ENCODE measurements around the gene BAK1.
"Not testable (repeated sequence)": the region's sequence is repeated elsewhere in the genome, so short reads cannot be mapped to it uniquely, and the experiment has no call there.

Gene BAK1

DNA sequence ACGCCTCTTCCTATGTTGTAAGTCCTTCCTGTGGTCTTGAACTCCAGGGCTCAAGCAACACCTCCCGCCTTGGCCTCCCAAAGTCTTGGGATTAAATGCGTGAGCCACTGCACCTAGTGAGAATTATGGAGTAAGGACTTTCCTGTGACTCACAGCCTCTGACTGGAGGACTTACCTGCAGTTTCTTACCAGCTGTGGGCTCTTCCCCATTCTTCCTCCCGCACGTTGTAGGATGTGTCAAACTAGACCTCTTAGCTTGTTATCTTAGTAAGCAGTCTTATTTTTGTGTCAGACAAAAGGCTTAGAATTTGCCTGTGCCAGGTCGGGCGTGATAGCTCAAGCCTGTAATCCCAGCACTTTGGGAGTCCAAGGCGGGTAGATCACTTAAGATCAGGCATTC is 30.9 kb downstream of the BAK1 start:
- no peak for DNase-seq

DNA sequence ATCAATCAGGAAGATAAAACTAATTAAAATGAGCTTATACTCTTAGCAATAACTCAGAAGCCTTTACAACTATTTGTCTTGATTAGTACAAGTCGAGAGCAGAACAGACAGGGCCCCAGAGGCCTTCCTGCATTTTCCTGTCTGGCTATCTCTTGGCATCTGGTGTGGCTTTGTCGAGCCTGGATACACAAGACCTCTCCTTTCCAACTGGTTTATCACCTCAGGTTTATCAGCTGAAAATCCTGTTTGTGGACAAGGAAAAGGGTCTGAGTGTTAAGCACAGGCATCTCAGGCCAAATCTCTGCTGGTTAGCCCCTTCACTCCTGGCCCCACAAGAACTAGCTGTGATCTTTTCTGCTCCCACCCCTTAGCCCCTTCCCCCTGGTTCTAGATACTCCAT is 32.6 kb downstream of the BAK1 start:
- DNase-seq = no peak

DNA sequence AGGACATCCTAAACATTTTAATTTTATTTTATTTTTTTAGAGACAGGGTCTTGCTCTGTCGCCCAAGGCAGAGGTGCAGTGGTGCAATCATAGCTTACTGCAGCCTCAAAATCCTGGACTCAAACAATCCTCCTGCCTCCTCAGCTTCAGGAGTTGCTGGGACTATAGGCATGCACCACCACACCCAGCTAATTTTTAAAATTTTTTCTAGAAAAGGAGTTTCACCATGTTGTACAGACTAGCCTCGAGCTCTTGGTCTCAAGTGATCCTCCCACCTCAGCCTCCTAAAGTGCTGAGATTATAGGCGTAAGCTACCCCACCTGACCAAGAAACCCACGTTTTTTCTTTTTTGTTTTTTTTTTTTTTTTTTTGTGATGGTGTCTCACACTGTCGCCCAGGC is 33.3 kb downstream of the BAK1 start:
- no peak for DNase-seq

DNA sequence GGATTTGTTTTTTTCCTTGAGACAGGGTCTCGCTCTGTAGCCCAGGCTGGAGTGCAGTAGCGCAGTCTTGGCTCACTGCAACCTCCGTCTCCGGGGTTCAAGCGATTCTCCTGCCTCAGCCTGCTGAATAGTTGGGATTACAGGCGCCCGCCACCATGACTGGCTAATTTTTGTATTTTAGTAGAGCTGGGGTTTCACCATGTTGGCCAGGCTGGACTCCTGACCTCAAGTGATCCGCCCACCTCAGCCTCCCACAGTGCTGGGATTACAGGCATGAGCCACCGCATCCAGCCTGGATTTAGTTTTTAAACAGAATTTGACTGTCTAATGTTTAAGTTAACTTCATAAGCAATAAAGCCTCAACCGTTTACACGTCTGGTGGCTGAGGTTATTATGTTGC is 34.8 kb downstream of the BAK1 start:
- not testable (repeated sequence) for DNase-seq

DNA sequence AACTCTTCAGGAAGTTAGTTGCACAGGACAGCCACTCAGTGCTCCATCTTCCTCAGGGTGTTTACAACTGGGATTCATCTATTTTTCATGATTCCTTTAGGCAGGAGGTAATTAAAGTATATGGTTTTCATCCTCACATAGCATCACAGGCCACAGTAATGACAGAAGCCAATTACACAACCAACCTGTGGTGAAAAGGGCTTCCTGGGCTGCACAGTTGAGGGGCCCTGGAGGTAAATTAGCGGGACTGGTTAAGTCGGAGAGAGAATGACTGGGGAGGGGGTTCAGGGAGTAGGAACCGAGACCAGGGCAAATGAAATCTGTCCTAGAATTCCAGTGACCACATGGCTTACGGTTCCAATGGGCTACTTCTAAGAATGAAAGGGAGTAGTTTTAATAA is 37.0 kb downstream of the BAK1 start:
- DNase-seq = no peak

DNA sequence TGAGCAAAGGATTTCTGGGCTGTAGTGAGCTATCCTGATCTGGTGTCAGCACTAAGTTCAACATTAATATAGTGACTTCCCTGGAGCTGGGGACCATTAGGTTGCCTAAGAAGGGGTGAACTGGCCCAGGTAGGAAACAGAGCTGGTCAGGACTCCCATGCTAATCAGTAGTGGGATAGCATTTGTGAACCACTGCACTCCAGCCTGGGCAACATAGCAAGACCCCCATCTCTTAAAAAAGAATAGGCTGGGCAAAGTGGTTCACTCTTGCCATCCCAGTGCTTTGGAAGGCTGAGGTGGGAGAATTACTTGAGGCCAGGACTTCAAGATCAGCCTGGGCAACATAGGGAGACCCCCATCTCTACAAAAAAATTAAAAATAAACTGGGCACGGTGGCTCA is 39.3 kb downstream of the BAK1 start:
- no peak for DNase-seq

DNA sequence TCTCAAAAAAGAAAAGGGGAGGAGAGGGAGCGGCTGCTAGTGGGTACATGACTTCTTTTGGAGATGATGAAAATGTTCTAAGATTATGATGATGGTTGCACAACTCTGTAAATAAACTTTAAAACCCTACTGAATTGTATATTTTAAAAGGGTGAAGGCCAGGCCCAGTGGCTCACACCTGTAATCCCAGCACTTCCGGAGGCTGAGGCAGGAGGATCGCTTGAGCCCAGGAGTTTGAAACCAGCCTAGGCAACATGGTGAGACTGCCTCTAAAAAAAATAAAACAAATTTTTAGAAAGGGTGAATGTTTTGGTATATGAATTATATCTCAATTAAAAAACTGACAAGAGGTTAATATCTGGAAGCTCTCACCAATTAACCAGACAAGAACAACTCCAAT is 45.4 kb downstream of the BAK1 start:
- DNase-seq = no peak

DNA sequence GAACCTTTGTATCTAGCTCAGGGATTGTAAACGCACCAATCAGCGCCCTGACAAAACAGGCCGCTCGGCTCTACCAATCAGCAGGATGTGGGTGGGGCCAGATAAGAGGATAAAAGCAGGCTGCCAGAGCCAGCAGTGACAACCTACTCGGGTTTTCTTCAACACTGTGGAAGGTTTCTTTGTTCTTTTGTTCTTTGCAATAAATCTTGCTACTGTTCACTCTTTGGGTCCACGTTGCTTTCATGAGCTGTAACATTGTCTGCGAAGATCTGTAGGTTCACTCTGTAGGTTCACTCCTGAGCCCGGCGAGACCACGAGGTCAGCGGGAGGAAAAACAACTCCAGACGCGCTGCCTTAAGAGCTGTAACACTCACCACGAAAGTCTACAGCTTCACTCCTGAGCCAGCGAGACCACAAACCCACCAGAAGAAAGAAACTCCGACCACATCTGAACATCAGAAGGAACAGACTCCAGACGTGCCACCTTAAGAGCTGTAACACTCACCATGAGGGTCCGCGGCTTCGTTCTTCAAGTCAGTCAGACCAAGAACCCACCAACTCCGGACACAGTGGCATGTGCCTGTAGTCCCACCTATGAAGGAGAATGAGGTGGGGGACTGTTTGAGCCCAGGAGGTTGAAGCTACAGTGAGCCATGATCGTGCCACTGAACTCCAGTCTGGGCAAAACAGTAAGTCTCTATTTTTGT is 46.8 kb downstream of the BAK1 start:
- not testable (repeated sequence) for DNase-seq

DNA sequence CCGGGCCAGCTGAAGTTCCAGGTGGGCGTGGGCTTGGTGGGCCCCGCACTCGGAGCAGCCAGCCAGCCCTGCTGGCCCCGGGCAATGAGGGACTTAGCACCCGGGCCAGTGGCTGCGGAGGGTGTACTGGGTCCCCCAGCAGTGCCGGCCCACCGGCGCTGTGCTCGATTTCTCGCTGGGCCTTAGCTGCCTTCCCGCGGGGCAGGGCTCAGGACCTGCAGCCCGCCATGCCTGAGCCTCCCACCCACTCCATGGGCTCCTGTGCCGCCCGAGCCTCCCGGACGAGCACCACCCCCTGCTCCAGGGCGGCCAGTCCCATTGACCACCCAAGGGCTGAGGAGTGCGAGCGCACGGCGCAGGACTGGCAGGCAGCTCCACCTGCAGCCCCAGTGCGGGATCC is 47.6 kb downstream of the BAK1 start:
- not testable (repeated sequence) for DNase-seq

DNA sequence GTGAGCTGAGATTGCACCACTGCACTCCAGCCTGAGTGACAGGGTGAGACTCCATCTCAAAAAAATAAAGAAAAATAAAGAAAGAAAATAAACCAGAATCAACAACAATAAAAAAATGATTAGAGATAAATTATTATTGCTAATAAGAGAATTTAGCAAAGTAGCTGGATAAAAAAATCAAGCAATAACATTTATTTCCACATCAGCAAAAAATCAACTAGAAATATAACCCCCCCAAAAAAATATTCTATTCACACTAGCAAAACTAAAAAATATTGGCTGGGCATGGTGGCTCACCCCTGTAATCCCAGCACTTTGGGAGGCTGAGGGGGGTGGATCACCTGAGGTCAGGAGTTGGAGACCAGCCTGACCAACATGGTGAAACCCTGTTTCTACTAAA is 49.5 kb downstream of the BAK1 start:
- DNase-seq = not testable (repeated sequence)
